Left ventricle myocardium inferior (tissue), 1 donor: ENCODE results near the gene UVRAG. TPM values are rescaled to one million over a fixed set of nuclear protein-coding genes. Genes with fewer than 3 reads are reported as not detected.
"Not testable (repeated sequence)": the region's sequence is repeated elsewhere in the genome, so short reads cannot be mapped to it uniquely, and the experiment has no call there.

ENCODE experiments used
- DNase-seq: peaks from one replicate; pipeline ENCODE4 v3.0.0-alpha.2; 2020
- H3K27ac ChIP-seq: fragments of 200-600 bp; replicated peaks from 2 replicates; pipeline ENCODE4 v1.8.0; 2021
- H3K27me3 ChIP-seq: fragments of 200-600 bp; 2 replicates; pipeline ENCODE4 v1.8.0; 2021; ENCODE audit warnings: low read depth
- H3K36me3 ChIP-seq: fragments of 200-600 bp; 2 replicates; pipeline ENCODE4 v1.8.0; 2021
- H3K4me1 ChIP-seq: fragments of 200-600 bp; 2 replicates; pipeline ENCODE4 v1.8.0; 2021
- H3K4me3 ChIP-seq: fragments of 200-600 bp; 2 replicates; pipeline ENCODE4 v1.8.0; 2021; ENCODE audit warnings: mild to moderate bottlenecking, moderate library complexity
- H3K9me3 ChIP-seq: fragments of 200-600 bp; replicated peaks from 2 replicates; pipeline ENCODE4 v1.8.0; 2021
- intact Hi-C: fragments of 100-400 bp; cut with micrococcal nuclease; formaldehyde crosslinking; loops from one replicate; pipeline ENCODE4 v1.11.0; 2022
- total RNA-seq: library from RNA; stranded (reverse); fragmentation: NEBNext Ultra II Directional; extraction: Animal tissue kit (Norgen Biotek cat#: 25700); gene quantifications from one replicate; pipeline ENCODE4 v1.2.1, GENCODE V29; 2021
- TF ChIP-seq, protein P1 (sequence below): fragments of 200-600 bp; IDR thresholded peaks from 2 replicates; pipeline ENCODE4 v1.8.0; 2021; ENCODE audit warnings: antibody characterized with exemption, mild to moderate bottlenecking, borderline replicate concordance
- donor health status: DM: no; HTN: yes; CAD: no; lungs with severe emphysema.

Gene UVRAG
- total RNA-seq, 1 donor from 2014 or later = 11.4 TPM

DNA sequence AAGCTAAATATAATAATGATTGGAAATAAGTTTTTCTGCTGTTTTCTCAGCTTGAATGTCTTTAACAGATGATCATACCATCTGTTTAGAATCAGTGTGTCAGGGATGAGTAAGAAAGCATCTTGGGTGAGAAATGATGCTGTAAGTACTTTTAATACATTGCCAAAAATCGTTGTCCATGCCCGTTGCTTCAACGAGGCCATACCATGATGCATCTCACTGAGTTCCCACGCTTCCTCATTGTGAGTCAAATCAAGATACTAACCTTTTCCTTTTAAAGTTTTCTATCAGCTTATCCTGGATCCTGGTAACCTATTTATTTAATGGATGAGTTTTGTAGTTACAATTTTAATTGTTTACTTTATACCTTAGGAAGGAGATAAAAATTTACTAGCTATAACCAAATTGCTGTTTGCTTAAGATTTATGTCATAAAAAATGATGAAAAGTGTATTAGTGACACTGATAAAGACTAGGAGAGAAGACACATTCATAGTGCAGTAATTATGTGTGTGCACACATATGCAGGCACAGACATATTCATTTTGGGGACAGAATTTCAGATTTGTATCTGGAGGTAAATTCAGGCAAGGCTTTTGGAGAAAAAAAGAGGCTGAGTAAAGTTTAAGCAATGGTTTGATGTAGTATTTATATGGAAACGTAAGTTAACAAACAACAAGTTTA is 154.8 kb downstream of the UVRAG start:
- DNase-seq = no peak
- no peak overlapping the region for H3K27ac ChIP-seq
- H3K36me3 ChIP-seq = peaks cover 5% of the 10 kb centered on the region
- H3K27me3 ChIP-seq = no peaks in the 10 kb centered on the region
- H3K4me3 ChIP-seq = no peak overlapping the region
- intact Hi-C loops = no loop called here
- H3K9me3 ChIP-seq = peaks cover 21% of the 10 kb centered on the region
- TF ChIP-seq, protein P1, sequence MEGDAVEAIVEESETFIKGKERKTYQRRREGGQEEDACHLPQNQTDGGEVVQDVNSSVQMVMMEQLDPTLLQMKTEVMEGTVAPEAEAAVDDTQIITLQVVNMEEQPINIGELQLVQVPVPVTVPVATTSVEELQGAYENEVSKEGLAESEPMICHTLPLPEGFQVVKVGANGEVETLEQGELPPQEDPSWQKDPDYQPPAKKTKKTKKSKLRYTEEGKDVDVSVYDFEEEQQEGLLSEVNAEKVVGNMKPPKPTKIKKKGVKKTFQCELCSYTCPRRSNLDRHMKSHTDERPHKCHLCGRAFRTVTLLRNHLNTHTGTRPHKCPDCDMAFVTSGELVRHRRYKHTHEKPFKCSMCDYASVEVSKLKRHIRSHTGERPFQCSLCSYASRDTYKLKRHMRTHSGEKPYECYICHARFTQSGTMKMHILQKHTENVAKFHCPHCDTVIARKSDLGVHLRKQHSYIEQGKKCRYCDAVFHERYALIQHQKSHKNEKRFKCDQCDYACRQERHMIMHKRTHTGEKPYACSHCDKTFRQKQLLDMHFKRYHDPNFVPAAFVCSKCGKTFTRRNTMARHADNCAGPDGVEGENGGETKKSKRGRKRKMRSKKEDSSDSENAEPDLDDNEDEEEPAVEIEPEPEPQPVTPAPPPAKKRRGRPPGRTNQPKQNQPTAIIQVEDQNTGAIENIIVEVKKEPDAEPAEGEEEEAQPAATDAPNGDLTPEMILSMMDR = no peak
- H3K4me1 ChIP-seq = peaks cover 13% of the 10 kb centered on the region

DNA sequence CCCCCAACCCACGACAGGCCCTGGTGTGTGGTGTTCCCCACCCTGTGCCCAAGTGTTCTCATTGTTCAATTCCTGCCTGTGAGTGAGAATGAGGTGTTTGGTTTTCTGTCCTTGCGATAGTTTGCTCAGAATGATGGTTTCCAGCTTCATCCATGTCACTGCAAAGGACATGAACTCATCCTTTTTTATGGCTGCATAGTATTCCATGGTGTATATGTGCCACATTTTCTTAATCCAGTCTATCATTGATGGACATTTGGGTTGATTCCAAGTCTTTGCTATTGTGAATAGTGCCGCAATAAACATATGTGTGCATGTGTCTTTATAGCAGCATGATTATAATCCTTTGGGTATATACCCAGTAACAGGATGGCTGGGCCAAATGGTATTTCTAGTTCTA is 158.7 kb downstream of the UVRAG start:
- intact Hi-C loops, H3K4me1 ChIP-seq, H3K36me3 ChIP-seq, H3K27me3 ChIP-seq, H3K27ac ChIP-seq, DNase-seq, H3K4me3 ChIP-seq: not testable (repeated sequence)
- H3K9me3 ChIP-seq = peaks cover 23% of the 10 kb centered on the region

DNA sequence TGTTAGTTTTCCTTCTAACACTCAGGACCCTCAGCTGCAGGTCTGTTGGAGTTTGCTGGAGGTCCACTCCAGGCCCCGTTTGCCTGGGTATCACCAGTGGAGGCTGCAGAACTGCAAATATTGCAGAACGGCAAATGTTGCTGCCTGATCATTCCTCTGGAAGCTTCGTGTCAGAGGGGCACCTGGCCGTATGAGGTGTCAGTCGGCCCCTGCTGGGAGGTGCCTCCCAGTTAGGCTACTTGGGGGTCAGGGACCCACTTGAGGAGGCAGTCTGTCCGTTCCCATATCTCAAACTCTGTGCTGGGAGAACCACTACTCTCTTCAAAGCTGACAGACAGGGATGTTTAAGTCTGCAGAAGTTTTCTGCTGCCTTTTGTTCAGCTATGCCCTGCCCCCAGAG is 164.1 kb downstream of the UVRAG start:
- H3K9me3 ChIP-seq, H3K4me1 ChIP-seq, H3K4me3 ChIP-seq, H3K27me3 ChIP-seq, H3K27ac ChIP-seq, DNase-seq, H3K36me3 ChIP-seq, intact Hi-C loops: not testable (repeated sequence)

DNA sequence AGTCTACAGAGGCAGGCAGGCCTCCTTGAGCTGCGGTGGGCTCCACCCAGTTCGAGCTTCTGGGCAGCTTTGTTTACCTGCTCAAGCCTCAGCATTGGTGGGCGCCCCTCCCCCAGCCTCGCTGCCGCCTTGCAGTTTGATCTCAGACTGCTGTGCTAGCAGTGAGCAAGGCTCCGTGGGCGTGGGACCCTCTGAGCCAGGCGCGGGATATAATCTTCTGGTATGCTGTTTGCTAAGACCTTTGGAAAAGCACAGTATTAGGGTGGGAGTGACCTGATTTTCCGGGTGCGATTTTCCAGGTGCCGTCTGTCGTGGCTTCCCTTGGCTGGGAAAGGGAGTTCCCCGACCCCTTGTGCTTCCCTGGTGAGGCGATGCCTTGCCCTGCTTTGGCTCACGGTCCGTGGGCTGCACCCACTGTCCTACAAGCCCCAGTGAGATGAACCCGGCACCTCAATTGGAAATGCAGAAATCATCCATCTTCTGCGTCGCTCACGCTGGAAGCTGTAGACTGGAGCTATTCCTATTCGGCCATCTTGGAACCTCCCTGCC is 164.5 kb downstream of the UVRAG start:
- H3K9me3 ChIP-seq, H3K4me1 ChIP-seq, DNase-seq, intact Hi-C loops, H3K27me3 ChIP-seq, H3K4me3 ChIP-seq, H3K27ac ChIP-seq: not testable (repeated sequence)
- H3K36me3 ChIP-seq = peaks cover 14% of the 10 kb centered on the region

DNA sequence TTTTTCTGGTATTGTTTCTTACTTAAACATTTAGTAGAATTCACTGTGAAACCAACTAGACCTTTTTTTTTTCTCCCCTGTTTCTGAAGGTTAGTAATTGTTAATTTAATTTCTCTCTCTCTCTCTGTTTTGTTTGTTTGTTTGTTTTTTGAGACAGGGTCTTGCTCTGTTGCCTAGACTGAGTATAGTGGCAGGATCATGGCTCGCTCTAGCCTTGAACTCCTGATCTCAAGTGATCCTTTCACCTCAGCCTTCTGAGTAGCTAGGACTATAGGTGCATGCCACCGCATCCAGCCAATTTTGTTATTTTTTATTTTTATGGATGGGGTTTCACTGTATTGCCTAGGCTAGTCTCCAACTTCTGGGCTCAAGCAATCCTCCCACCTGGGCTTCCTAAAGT is 165.0 kb downstream of the UVRAG start:
- Histone ChIP-seq H3K4me3 (no peak overlapping the region), H3K27ac (no peak overlapping the region), H3K36me3 (peaks cover 16% of the 10 kb centered on the region), H3K4me1 (no peaks in the 10 kb centered on the region), H3K9me3 (no peaks in the 10 kb centered on the region), H3K27me3 (no peaks in the 10 kb centered on the region)
- DNase-seq = no peak
- TF ChIP-seq, protein P1 = no peak
- intact Hi-C loops = no loop called here

DNA sequence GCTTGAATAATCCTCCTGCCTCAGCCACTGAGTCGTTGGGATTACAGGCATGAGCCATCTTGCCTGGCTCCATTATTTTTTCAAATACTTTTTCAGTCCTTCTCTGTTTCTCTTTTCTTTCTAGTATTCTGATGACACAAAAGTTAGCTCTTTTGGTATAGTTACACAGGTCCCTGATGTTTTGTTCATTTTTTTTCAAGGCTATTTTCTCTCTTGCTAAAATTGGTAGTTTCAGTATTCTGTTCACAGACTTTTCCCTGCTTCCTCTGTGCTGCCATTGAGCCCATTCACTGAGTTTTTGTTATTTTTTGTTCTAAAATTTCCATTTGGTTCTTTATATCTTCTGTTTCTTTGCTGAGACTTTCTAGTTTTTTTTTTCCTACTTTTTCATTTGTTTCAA is 166.5 kb downstream of the UVRAG start:
- H3K36me3 ChIP-seq = peaks cover 16% of the 10 kb centered on the region
- intact Hi-C loops = no loop called here
- H3K9me3 ChIP-seq = no peaks in the 10 kb centered on the region
- no peaks in the 10 kb centered on the region for H3K27me3 ChIP-seq
- peaks cover 3% of the 10 kb centered on the region for H3K4me1 ChIP-seq
- no peak overlapping the region for H3K4me3 ChIP-seq
- TF ChIP-seq, protein P1 = no peak
- no peak overlapping the region for H3K27ac ChIP-seq
- no peak for DNase-seq

DNA sequence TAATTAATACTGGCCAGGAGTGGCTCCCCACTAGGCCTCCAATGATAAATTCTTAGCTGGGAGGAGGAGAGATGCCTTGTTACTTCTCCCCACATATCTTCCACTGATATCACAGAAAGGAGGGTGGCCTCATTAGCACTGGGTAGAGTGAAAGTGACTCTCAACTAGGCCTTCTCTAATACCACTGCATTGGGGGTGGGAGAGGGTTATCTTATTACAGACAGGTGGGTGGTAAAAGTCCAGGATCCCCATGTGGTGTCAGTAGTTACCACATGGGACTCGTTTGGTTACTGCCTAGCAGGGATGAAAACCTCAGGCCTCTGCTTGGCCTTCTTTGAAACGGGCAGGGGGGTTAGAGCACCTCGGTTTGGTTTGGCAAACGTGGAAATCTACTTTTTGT is 167.3 kb downstream of the UVRAG start:
- Histone ChIP-seq H3K9me3 (no peaks in the 10 kb centered on the region), H3K27me3 (no peaks in the 10 kb centered on the region), H3K4me3 (no peak overlapping the region), H3K27ac (no peak overlapping the region), H3K36me3 (peaks cover 16% of the 10 kb centered on the region), H3K4me1 (peaks cover 11% of the 10 kb centered on the region)
- intact Hi-C loops = no loop called here
- DNase-seq = no peak
- TF ChIP-seq, protein P1 = no peak
